ENCODE data around the gene MLYCD.

MLYCD gene

GRCh38 chr16:83898463-83899271, at the start of gene MLYCD:
MLYCD (plus strand) TSS chr16:83899115; CDS start chr16:83899145, 30 bp downstream.
- H3K36me3 ChIP-seq = no peaks in the 10 kb centered on the region
- peaks cover 15 to 18% of the 10 kb centered on the region in 2 experiments for H3K4me1 ChIP-seq (ENCODE audit: control insufficient read depth in 1 of 2, insufficient read depth in 1 of 2, low read depth in 1 of 2, low read length in 1 of 2)
- H3K4me3 ChIP-seq (ENCODE audit: low read depth in 1 of 2, low read length in 1 of 2) = peak within 1 kb of the TSS; percentile 75 to 81
- peak; percentile 39 for TF ChIP-seq CTCF (IDR thresholded peaks at IDR 0.05)
- no peaks in the 10 kb centered on the region for H3K9me3 ChIP-seq
- peak within 1 kb of the TSS; percentile 82 for H3K27ac ChIP-seq
- H3K27me3 ChIP-seq = peaks cover 18% of the 10 kb centered on the region

GRCh38 chr16:83849421-83849820, 49.5 kb upstream of the MLYCD start:
- Histone ChIP-seq H3K4me3 (ENCODE audit: low read depth in 1 of 2, low read length in 1 of 2) (no peak overlapping the region), H3K36me3 (no peaks in the 10 kb centered on the region), H3K4me1 (ENCODE audit: control insufficient read depth in 1 of 2, insufficient read depth in 1 of 2, low read depth in 1 of 2, low read length in 1 of 2) (peaks cover 14 to 22% of the 10 kb centered on the region in 2 experiments), H3K9me3 (no peaks in the 10 kb centered on the region), H3K27ac (no peak overlapping the region), H3K27me3 (no peaks in the 10 kb centered on the region)
- TF ChIP-seq CTCF (IDR thresholded peaks at IDR 0.05) = no peak

- H3K4me1 ChIP-seq (ENCODE audit: control insufficient read depth in 1 of 2, insufficient read depth in 1 of 2, low read depth in 1 of 2, low read length in 1 of 2) = peaks cover 13 to 18% of the 10 kb centered on the region in 2 experiments
- no peaks in the 10 kb centered on the region for H3K36me3 ChIP-seq
- H3K27ac ChIP-seq = no peak overlapping the region
- no peak for TF ChIP-seq CTCF (IDR thresholded peaks at IDR 0.05)
- no peaks in the 10 kb centered on the region for H3K9me3 ChIP-seq
- no peaks in the 10 kb centered on the region for H3K27me3 ChIP-seq
- H3K4me3 ChIP-seq (ENCODE audit: low read depth in 1 of 2, low read length in 1 of 2) = no peak overlapping the region
Measured at GRCh38 chr16:83850947-83851346, 48.0 kb upstream of the MLYCD start.

GRCh38 chr16:83851473-83851872, 47.4 kb upstream of the MLYCD start:
- Histone ChIP-seq H3K27me3 (no peaks in the 10 kb centered on the region), H3K4me3 (ENCODE audit: low read depth in 1 of 2, low read length in 1 of 2) (no peak overlapping the region), H3K27ac (no peak overlapping the region), H3K9me3 (no peaks in the 10 kb centered on the region), H3K36me3 (no peaks in the 10 kb centered on the region), H3K4me1 (ENCODE audit: control insufficient read depth in 1 of 2, insufficient read depth in 1 of 2, low read depth in 1 of 2, low read length in 1 of 2) (peaks cover 13 to 18% of the 10 kb centered on the region in 2 experiments)
- no peak for TF ChIP-seq CTCF (IDR thresholded peaks at IDR 0.05)

- H3K27me3 ChIP-seq = no peaks in the 10 kb centered on the region
- no peak overlapping the region for H3K27ac ChIP-seq
- no peak overlapping the region for H3K4me3 ChIP-seq (ENCODE audit: low read depth in 1 of 2, low read length in 1 of 2)
- no peak for TF ChIP-seq CTCF (IDR thresholded peaks at IDR 0.05)
- peaks cover 5% of the 10 kb centered on the region in 2 experiments for H3K4me1 ChIP-seq (ENCODE audit: control insufficient read depth in 1 of 2, insufficient read depth in 1 of 2, low read depth in 1 of 2, low read length in 1 of 2)
- H3K36me3 ChIP-seq = no peaks in the 10 kb centered on the region
- H3K9me3 ChIP-seq = no peaks in the 10 kb centered on the region
Measured at GRCh38 chr16:83852774-83853173, 46.1 kb upstream of the MLYCD start.
